Measurements from ENCODE around the gene ZNF823. TPM values are rescaled to one million over a fixed set of nuclear protein-coding genes. Genes with fewer than 3 reads are reported as not detected.

ZNF823 gene
- total and polyA plus RNA-seq, 2 of the 13 experiments (the other 11 are each of a cell fraction or from before 2014, with no cell fraction given) = 5.7 to 11.7 TPM

GRCh38 chr19:11766597-11767591 is 28.1 kb upstream of the ZNF823 start, which contains the start of gene ZNF441 (continued):
- TF ChIP-seq ZFY (CRISPR knock-in tag; IDR thresholded peaks at IDR 0.05) (peak; percentile 74), ELF3 (CRISPR knock-in tag; IDR thresholded peaks at IDR 0.05) (peak; percentile 52; the same call in 1 of the 2 replicates), NFE2L2 (IDR thresholded peaks at IDR 0.05; ENCODE audit: low read length) (no peak), CCAR2 (optimal IDR thresholded peaks at IDR 0.05; ENCODE audit: low read depth, low read length) (no peak), KAT2B (IDR thresholded peaks at IDR 0.05; ENCODE audit: borderline replicate concordance, low read depth, low read length) (no peak), GATAD2A (CRISPR knock-in tag; IDR thresholded peaks at IDR 0.05) (peak; percentile 36), PHF20 (CRISPR knock-in tag; IDR thresholded peaks at IDR 0.05) (peak; percentile 75), FOXO1 (CRISPR knock-in tag; IDR thresholded peaks at IDR 0.05) (no peak; the same call in 1 of the 2 replicates), ZNF121 (CRISPR knock-in tag; IDR thresholded peaks at IDR 0.05) (no peak), KLF11 (CRISPR knock-in tag; IDR thresholded peaks at IDR 0.05) (peak; percentile 72), E2F2 (CRISPR knock-in tag; IDR thresholded peaks at IDR 0.05; ENCODE audit: borderline replicate concordance) (no peak), SMAD1 (CRISPR knock-in tag; IDR thresholded peaks at IDR 0.05; ENCODE audit: borderline replicate concordance, low read depth) (no peak), ZNF564 (CRISPR knock-in tag; IDR thresholded peaks at IDR 0.05) (peak; percentile 42; the same call in 1 of the 2 replicates), ZBTB7B (CRISPR knock-in tag; IDR thresholded peaks at IDR 0.05) (0 out of 2 replicates have a peak, but pooled peaks have one; percentile 23), NFIC (IDR thresholded peaks at IDR 0.05; ENCODE audit: low read length) (no peak), HDAC1 (CRISPR knock-in tag; IDR thresholded peaks at IDR 0.05) (peak; percentile 75; the same call in 1 of the 2 replicates), ZNF546 (CRISPR knock-in tag; conservative IDR thresholded peaks at IDR 0.05) (0 out of 2 replicates have a peak, but pooled peaks have one; percentile 38), ZNF891 (CRISPR knock-in tag; IDR thresholded peaks at IDR 0.05) (peak; percentile 39; the same call in 1 of the 2 replicates), U2AF2 (IDR thresholded peaks at IDR 0.05; ENCODE audit: low read depth, low read length) (no peak)
- TF ChIP-seq, protein P1, sequence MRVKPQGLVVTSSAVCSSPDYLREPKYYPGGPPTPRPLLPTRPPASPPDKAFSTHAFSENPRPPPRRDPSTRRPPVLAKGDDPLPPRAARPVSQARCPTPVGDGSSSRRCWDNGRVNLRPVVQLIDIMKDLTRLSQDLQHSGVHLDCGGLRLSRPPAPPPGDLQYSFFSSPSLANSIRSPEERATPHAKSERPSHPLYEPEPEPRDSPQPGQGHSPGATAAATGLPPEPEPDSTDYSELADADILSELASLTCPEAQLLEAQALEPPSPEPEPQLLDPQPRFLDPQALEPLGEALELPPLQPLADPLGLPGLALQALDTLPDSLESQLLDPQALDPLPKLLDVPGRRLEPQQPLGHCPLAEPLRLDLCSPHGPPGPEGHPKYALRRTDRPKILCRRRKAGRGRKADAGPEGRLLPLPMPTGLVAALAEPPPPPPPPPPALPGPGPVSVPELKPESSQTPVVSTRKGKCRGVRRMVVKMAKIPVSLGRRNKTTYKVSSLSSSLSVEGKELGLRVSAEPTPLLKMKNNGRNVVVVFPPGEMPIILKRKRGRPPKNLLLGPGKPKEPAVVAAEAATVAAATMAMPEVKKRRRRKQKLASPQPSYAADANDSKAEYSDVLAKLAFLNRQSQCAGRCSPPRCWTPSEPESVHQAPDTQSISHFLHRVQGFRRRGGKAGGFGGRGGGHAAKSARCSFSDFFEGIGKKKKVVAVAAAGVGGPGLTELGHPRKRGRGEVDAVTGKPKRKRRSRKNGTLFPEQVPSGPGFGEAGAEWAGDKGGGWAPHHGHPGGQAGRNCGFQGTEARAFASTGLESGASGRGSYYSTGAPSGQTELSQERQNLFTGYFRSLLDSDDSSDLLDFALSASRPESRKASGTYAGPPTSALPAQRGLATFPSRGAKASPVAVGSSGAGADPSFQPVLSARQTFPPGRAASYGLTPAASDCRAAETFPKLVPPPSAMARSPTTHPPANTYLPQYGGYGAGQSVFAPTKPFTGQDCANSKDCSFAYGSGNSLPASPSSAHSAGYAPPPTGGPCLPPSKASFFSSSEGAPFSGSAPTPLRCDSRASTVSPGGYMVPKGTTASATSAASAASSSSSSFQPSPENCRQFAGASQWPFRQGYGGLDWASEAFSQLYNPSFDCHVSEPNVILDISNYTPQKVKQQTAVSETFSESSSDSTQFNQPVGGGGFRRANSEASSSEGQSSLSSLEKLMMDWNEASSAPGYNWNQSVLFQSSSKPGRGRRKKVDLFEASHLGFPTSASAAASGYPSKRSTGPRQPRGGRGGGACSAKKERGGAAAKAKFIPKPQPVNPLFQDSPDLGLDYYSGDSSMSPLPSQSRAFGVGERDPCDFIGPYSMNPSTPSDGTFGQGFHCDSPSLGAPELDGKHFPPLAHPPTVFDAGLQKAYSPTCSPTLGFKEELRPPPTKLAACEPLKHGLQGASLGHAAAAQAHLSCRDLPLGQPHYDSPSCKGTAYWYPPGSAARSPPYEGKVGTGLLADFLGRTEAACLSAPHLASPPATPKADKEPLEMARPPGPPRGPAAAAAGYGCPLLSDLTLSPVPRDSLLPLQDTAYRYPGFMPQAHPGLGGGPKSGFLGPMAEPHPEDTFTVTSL (CRISPR knock-in tag; IDR thresholded peaks at IDR 0.05; ENCODE audit: borderline replicate concordance) = no peak; the same call in none of the 2 replicates
- TF ChIP-seq, protein P2, sequence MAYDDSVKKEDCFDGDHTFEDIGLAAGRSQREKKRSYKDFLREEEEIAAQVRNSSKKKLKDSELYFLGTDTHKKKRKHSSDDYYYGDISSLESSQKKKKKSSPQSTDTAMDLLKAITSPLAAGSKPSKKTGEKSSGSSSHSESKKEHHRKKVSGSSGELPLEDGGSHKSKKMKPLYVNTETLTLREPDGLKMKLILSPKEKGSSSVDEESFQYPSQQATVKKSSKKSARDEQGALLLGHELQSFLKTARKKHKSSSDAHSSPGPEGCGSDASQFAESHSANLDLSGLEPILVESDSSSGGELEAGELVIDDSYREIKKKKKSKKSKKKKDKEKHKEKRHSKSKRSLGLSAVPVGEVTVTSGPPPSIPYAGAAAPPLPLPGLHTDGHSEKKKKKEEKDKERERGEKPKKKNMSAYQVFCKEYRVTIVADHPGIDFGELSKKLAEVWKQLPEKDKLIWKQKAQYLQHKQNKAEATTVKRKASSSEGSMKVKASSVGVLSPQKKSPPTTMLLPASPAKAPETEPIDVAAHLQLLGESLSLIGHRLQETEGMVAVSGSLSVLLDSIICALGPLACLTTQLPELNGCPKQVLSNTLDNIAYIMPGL (CRISPR knock-in tag; IDR thresholded peaks at IDR 0.05; ENCODE audit: borderline replicate concordance in 1 of 2, low read depth in 1 of 2) = peak; percentile 50 to 83; a peak in 3 of 4 replicates
